GM23338 (cell line): ENCODE measurements around the gene RNLS.

ENCODE experiments used
- CREB1 ChIP-seq: fragments of 250-450 bp; sonication (Bioruptor Pico); IDR thresholded peaks from 2 replicates; pipeline ENCODE4 v1.5.0; 2020; ENCODE audit warnings: low read depth, mild to moderate bottlenecking, moderate library complexity
- EZH2 ChIP-seq: fragments of 200-600 bp; sonication (generic); IDR thresholded peaks from one replicate; pipeline ENCODE4 v1.8.0; 2017; ENCODE audit warnings: antibody characterized with exemption, mild to moderate bottlenecking, low read depth; ENCODE audit not compliant: unreplicated experiment
- EZH2phosphoT487 ChIP-seq: fragments of 200-600 bp; sonication (generic); IDR thresholded peaks from one replicate; pipeline ENCODE4 v1.8.1; 2018; ENCODE audit warnings: antibody characterized with exemption; ENCODE audit not compliant: unreplicated experiment
- JUNB ChIP-seq: IDR thresholded peaks from one replicate; pipeline ENCODE4 v1.6.1; 2016; ENCODE audit warnings: antibody characterized with exemption; ENCODE audit not compliant: unreplicated experiment
- NANOG ChIP-seq: IDR thresholded peaks from 2 replicates; pipeline ENCODE4 v1.6.1; 2016; ENCODE audit warnings: antibody characterized with exemption, borderline replicate concordance
- POLR2AphosphoS5 ChIP-seq: IDR thresholded peaks from 2 replicates; pipeline ENCODE4 v1.6.1; 2016; ENCODE audit warnings: antibody characterized with exemption, low read depth
- STAT1 ChIP-seq: IDR thresholded peaks from one replicate; pipeline ENCODE4 v1.6.1; 2016; ENCODE audit warnings: antibody characterized with exemption; ENCODE audit not compliant: unreplicated experiment
- ZNF114 ChIP-seq: fragments of 250-450 bp; sonication (Bioruptor Pico); IDR thresholded peaks from 2 replicates; pipeline ENCODE4 v1.5.0; 2020; ENCODE audit warnings: mild to moderate bottlenecking, moderate library complexity
- TF ChIP-seq, protein P1 (sequence below): IDR thresholded peaks from one replicate; pipeline ENCODE4 v1.6.1; 2018; ENCODE audit warnings: antibody characterized with exemption; ENCODE audit not compliant: unreplicated experiment
- TF ChIP-seq, protein P2 (sequence below), 2 experiments: fragments of 200-600 bp in 1 of 2; sonication (generic) in 1 of 2; conservative IDR thresholded peaks; 2 replicates each; pipeline versions ENCODE4 v1.5.1 to v1.6.1; 2016 to 2017; ENCODE audit warnings: antibody characterized with exemption in 2 of 2, low read depth in 2 of 2, mild to moderate bottlenecking in 2 of 2, moderate library complexity in 1 of 2
- TF ChIP-seq, protein P3 (sequence below): IDR thresholded peaks from 2 replicates; pipeline ENCODE4 v1.6.1; 2016; ENCODE audit warnings: antibody characterized with exemption
- TF ChIP-seq, protein P4 (sequence below): fragments of 250-450 bp; sonication (Bioruptor Pico); IDR thresholded peaks from 2 replicates; pipeline ENCODE4 v1.5.0; 2020; ENCODE audit warnings: mild to moderate bottlenecking, moderate library complexity

DNA sequence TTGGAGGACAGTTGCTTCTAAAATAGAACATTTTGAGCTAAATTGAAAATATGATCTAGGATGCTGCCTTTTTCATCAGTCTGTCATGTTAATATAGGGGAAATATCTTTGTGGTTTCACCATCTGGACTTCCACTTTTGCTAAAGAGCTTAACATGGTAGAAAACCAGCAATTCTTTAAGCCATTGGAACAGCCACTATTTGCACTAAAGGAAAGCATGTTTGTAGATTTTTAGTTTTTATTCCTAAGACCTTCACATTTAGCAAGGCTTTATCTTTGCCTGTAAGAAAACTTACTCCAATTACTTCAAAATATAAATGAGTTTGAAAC is 291.0 kb downstream of the RNLS start:
- TF ChIP-seq, protein P1, sequence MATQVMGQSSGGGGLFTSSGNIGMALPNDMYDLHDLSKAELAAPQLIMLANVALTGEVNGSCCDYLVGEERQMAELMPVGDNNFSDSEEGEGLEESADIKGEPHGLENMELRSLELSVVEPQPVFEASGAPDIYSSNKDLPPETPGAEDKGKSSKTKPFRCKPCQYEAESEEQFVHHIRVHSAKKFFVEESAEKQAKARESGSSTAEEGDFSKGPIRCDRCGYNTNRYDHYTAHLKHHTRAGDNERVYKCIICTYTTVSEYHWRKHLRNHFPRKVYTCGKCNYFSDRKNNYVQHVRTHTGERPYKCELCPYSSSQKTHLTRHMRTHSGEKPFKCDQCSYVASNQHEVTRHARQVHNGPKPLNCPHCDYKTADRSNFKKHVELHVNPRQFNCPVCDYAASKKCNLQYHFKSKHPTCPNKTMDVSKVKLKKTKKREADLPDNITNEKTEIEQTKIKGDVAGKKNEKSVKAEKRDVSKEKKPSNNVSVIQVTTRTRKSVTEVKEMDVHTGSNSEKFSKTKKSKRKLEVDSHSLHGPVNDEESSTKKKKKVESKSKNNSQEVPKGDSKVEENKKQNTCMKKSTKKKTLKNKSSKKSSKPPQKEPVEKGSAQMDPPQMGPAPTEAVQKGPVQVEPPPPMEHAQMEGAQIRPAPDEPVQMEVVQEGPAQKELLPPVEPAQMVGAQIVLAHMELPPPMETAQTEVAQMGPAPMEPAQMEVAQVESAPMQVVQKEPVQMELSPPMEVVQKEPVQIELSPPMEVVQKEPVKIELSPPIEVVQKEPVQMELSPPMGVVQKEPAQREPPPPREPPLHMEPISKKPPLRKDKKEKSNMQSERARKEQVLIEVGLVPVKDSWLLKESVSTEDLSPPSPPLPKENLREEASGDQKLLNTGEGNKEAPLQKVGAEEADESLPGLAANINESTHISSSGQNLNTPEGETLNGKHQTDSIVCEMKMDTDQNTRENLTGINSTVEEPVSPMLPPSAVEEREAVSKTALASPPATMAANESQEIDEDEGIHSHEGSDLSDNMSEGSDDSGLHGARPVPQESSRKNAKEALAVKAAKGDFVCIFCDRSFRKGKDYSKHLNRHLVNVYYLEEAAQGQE = no peak
- no peak for TF ChIP-seq CREB1
- TF ChIP-seq, protein P2, sequence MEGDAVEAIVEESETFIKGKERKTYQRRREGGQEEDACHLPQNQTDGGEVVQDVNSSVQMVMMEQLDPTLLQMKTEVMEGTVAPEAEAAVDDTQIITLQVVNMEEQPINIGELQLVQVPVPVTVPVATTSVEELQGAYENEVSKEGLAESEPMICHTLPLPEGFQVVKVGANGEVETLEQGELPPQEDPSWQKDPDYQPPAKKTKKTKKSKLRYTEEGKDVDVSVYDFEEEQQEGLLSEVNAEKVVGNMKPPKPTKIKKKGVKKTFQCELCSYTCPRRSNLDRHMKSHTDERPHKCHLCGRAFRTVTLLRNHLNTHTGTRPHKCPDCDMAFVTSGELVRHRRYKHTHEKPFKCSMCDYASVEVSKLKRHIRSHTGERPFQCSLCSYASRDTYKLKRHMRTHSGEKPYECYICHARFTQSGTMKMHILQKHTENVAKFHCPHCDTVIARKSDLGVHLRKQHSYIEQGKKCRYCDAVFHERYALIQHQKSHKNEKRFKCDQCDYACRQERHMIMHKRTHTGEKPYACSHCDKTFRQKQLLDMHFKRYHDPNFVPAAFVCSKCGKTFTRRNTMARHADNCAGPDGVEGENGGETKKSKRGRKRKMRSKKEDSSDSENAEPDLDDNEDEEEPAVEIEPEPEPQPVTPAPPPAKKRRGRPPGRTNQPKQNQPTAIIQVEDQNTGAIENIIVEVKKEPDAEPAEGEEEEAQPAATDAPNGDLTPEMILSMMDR (conservative IDR thresholded peaks at IDR 0.05; ENCODE audit: low read depth in 2 of 2) = no peak
- no peak for TF ChIP-seq EZH2phosphoT487
- no peak for TF ChIP-seq POLR2AphosphoS5
- no peak for TF ChIP-seq JUNB
- no peak for TF ChIP-seq STAT1
- TF ChIP-seq EZH2 = no peak
- no peak for TF ChIP-seq NANOG
- TF ChIP-seq, protein P3, sequence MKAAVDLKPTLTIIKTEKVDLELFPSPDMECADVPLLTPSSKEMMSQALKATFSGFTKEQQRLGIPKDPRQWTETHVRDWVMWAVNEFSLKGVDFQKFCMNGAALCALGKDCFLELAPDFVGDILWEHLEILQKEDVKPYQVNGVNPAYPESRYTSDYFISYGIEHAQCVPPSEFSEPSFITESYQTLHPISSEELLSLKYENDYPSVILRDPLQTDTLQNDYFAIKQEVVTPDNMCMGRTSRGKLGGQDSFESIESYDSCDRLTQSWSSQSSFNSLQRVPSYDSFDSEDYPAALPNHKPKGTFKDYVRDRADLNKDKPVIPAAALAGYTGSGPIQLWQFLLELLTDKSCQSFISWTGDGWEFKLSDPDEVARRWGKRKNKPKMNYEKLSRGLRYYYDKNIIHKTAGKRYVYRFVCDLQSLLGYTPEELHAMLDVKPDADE = no peak
- TF ChIP-seq ZNF114 (CRISPR knock-in tag) = no peak
- TF ChIP-seq, protein P4, sequence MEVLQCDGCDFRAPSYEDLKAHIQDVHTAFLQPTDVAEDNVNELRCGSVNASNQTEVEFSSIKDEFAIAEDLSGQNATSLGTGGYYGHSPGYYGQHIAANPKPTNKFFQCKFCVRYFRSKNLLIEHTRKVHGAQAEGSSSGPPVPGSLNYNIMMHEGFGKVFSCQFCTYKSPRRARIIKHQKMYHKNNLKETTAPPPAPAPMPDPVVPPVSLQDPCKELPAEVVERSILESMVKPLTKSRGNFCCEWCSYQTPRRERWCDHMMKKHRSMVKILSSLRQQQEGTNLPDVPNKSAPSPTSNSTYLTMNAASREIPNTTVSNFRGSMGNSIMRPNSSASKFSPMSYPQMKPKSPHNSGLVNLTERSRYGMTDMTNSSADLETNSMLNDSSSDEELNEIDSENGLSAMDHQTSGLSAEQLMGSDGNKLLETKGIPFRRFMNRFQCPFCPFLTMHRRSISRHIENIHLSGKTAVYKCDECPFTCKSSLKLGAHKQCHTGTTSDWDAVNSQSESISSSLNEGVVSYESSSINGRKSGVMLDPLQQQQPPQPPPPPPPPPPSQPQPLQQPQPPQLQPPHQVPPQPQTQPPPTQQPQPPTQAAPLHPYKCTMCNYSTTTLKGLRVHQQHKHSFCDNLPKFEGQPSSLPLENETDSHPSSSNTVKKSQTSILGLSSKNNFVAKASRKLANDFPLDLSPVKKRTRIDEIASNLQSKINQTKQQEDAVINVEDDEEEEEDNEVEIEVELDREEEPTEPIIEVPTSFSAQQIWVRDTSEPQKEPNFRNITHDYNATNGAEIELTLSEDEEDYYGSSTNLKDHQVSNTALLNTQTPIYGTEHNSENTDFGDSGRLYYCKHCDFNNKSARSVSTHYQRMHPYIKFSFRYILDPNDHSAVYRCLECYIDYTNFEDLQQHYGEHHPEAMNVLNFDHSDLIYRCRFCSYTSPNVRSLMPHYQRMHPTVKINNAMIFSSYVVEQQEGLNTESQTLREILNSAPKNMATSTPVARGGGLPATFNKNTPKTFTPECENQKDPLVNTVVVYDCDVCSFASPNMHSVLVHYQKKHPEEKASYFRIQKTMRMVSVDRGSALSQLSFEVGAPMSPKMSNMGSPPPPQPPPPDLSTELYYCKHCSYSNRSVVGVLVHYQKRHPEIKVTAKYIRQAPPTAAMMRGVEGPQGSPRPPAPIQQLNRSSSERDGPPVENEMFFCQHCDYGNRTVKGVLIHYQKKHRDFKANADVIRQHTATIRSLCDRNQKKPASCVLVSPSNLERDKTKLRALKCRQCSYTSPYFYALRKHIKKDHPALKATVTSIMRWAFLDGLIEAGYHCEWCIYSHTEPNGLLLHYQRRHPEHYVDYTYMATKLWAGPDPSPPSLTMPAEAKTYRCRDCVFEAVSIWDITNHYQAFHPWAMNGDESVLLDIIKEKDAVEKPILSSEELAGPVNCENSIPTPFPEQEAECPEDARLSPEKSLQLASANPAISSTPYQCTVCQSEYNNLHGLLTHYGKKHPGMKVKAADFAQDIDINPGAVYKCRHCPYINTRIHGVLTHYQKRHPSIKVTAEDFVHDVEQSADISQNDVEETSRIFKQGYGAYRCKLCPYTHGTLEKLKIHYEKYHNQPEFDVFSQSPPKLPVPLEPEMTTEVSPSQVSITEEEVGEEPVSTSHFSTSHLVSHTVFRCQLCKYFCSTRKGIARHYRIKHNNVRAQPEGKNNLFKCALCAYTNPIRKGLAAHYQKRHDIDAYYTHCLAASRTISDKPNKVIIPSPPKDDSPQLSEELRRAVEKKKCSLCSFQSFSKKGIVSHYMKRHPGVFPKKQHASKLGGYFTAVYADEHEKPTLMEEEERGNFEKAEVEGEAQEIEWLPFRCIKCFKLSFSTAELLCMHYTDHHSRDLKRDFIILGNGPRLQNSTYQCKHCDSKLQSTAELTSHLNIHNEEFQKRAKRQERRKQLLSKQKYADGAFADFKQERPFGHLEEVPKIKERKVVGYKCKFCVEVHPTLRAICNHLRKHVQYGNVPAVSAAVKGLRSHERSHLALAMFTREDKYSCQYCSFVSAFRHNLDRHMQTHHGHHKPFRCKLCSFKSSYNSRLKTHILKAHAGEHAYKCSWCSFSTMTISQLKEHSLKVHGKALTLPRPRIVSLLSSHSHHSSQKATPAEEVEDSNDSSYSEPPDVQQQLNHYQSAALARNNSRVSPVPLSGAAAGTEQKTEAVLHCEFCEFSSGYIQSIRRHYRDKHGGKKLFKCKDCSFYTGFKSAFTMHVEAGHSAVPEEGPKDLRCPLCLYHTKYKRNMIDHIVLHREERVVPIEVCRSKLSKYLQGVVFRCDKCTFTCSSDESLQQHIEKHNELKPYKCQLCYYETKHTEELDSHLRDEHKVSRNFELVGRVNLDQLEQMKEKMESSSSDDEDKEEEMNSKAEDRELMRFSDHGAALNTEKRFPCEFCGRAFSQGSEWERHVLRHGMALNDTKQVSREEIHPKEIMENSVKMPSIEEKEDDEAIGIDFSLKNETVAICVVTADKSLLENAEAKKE (CRISPR knock-in tag) = no peak
